ENCODE data around the gene MIPOL1. TPM values are rescaled to one million over a fixed set of nuclear protein-coding genes. Genes with fewer than 3 reads are reported as not detected.

MIPOL1 gene
- total and polyA plus RNA-seq, 2 of the 4 experiments (the other 2 are of a cell fraction), result 2.7 to 5.9 TPM

- no peak overlapping the region for H2AFZ ChIP-seq (replicated peaks; ENCODE audit: low read length, poor library complexity)
- BruUV-seq (replicated peaks), result no TSS peak
- POLR2A ChIA-PET (ENCODE audit: unreplicated experiment), result no interaction called here
Observed at GRCh38 chr14:37198907-37199306, 1.2 kb downstream of the MIPOL1 start.

More at GRCh38 chr14:37198907-37199306, 1.2 kb downstream of the MIPOL1 start:
- Histone ChIP-seq H2AK5ac (ENCODE audit: low read depth, low read length) (no peak overlapping the region), H2BK120ac (ENCODE audit: low read depth, low read length) (no peak overlapping the region), H3K27ac (ENCODE audit: insufficient read depth, low read length) (no peak overlapping the region), H3K9me3 (ENCODE audit: control insufficient read depth, insufficient read depth, low read length) (no peaks in the 10 kb centered on the region), H4K91ac (ENCODE audit: insufficient read depth, low read depth, low read length) (no peak overlapping the region), H3K23ac (ENCODE audit: low read depth, low read length) (no peak overlapping the region), H3K4me1 (ENCODE audit: control insufficient read depth, insufficient read depth, low read length) (no peaks in the 10 kb centered on the region; the same call in 1 of the 2 replicates), H2BK5ac (ENCODE audit: low read depth, low read length, poor library complexity, severe bottlenecking) (no peak overlapping the region), H3K14ac (replicated peaks; ENCODE audit: low read depth, low read length) (no peak overlapping the region), H3K4ac (ENCODE audit: low read depth, low read length) (no peak overlapping the region), H4K8ac (ENCODE audit: low read depth in 2 of 2, low read length in 2 of 2) (no peak overlapping the region), H3K27me3 (ENCODE audit: control insufficient read depth, insufficient read depth, low read length) (no peaks in the 10 kb centered on the region), H2BK15ac (ENCODE audit: low read depth, low read length) (no peak overlapping the region), H3K79me1 (ENCODE audit: low read depth in 1 of 2, low read length in 2 of 2) (peaks cover 16 to 22% of the 10 kb centered on the region in 2 experiments), H3K9ac (ENCODE audit: low read depth, low read length) (no peak overlapping the region), H3K18ac (ENCODE audit: low read depth, low read length) (no peak overlapping the region), H3K56ac (ENCODE audit: extremely low read depth, insufficient read depth, low read length) (no peak overlapping the region), H3K36me3 (ENCODE audit: control insufficient read depth, insufficient read depth, low read length) (no peaks in the 10 kb centered on the region), H4K20me1 (ENCODE audit: insufficient read depth, low read length) (no peaks in the 10 kb centered on the region), H4K5ac (ENCODE audit: low read depth, low read length) (no peak overlapping the region), H3K4me3 (ENCODE audit: insufficient read depth, low read depth, low read length) (no peak overlapping the region), H2AK9ac (replicated peaks; ENCODE audit: low read depth, low read length, poor library complexity) (no peak overlapping the region), H2BK20ac (ENCODE audit: low read depth, low read length) (no peak overlapping the region), H3K4me2 (ENCODE audit: low read depth, low read length) (no peak overlapping the region), H3K9me1 (ENCODE audit: insufficient read depth, low read length) (peaks cover 2% of the 10 kb centered on the region; the same call in 1 of the 2 replicates)
- no peak for TF ChIP-seq NFE2L2 (IDR thresholded peaks at IDR 0.05; ENCODE audit: low read depth, low read length)
- no peak for TF ChIP-seq FOS (IDR thresholded peaks at IDR 0.05; ENCODE audit: low read depth, low read length)
- TF ChIP-seq POLR2A (IDR thresholded peaks at IDR 0.05; ENCODE audit: low read depth, low read length), result no peak
- no peak for TF ChIP-seq USF2 (IDR thresholded peaks at IDR 0.05; ENCODE audit: low read depth, low read length)
- TF ChIP-seq CHD1 (IDR thresholded peaks at IDR 0.05; ENCODE audit: low read depth, low read length), result no peak
- no peak for TF ChIP-seq CTCF (conservative IDR thresholded peaks at IDR 0.05; ENCODE audit: low read depth, low read length)
- TF ChIP-seq MAFK (IDR thresholded peaks at IDR 0.05; ENCODE audit: low read depth, low read length), result no peak
- no peak for TF ChIP-seq MXI1 (IDR thresholded peaks at IDR 0.05; ENCODE audit: borderline replicate concordance, low read depth, low read length)
- TF ChIP-seq CEBPB (IDR thresholded peaks at IDR 0.05; ENCODE audit: low read depth, low read length), result no peak
- no peak for TF ChIP-seq SMC3 (IDR thresholded peaks at IDR 0.05; ENCODE audit: low read depth, low read length)
- TF ChIP-seq RCOR1 (IDR thresholded peaks at IDR 0.05; ENCODE audit: insufficient replicate concordance, low read length), result no peak
- no peak for TF ChIP-seq MAZ (IDR thresholded peaks at IDR 0.05; ENCODE audit: borderline replicate concordance, low read depth, low read length)
- no peak for TF ChIP-seq ELK1 (IDR thresholded peaks at IDR 0.05; ENCODE audit: borderline replicate concordance, low read depth, low read length)
- ATAC-seq (ENCODE audit: low read depth), result no peak
- intact Hi-C loops (cut with micrococcal nuclease), result no loop called here
- 100% methylated on average over 1 of the region's 5 CpGs; no CpG with 5 or more reads in 1 of the 2 experiments for WGBS, 2 experiments (ENCODE audit: extremely low coverage in 2 of 2, insufficient read length in 1 of 2)
- DNase-seq, result no peak
- dilution Hi-C loops (cut with HindIII; ENCODE audit: low sequenced_read_pairs, unreplicated experiment), result no loop called here
- in situ Hi-C loops (cut with MboI; ENCODE audit: low sequenced_read_pairs), result no loop called here
- CTCF ChIA-PET, result no interaction called here
